ENCODE results near the gene PRSS23. TPM values are rescaled to one million over a fixed set of nuclear protein-coding genes. Genes with fewer than 3 reads are reported as not detected.
"Not testable (repeated sequence)": the region's sequence is repeated elsewhere in the genome, so short reads cannot be mapped to it uniquely, and the experiment has no call there.

The PRSS23 gene
- total and polyA plus RNA-seq, 8 donors, result 4.1 to 98.8 (median 28.1) TPM

- Histone ChIP-seq H3K27ac (peak overlapping the region in 2 of 5 donors; percentile 70 to 79), H3K9me3 (no peaks in the 10 kb centered on the region), H3K4me3 (no peak overlapping the region), H3K4me1 (peaks cover 6 to 47% (median 24%) of the 10 kb centered on the region in 4 donors), H3K27me3 (no peaks in the 10 kb centered on the region), H3K36me3 (no peaks in the 10 kb centered on the region)
- intact Hi-C loops (cut with DNase I; ENCODE audit: low total_unique reads), result loop anchor here (5.0 kb wide), 1 partner anchor 356 kb away; no protein-coding TSS in a partner anchor
- peak in 5 of 7 experiments; percentile 18 to 73 (median 68) for TF ChIP-seq CTCF (IDR thresholded peaks at IDR 0.05)
- peak in 1 of 3 donors; percentile 13 for TF ChIP-seq POLR2AphosphoS5 (IDR thresholded peaks at IDR 0.05)
- TF ChIP-seq POLR2A (IDR thresholded peaks at IDR 0.05), result no peak
- 14 to 16% (median 15%) methylated on average over 9 of the region's 9 CpGs for WGBS, 5 donors
- DNase-seq, result peak in 1 of 2 donors; percentile 85
Observed at GRCh38 chr11:86818462-86819192, 18.3 kb downstream of the PRSS23 start.

- H3K36me3 ChIP-seq; H3K27me3 ChIP-seq; intact Hi-C loops (cut with DNase I; ENCODE audit: low total_unique reads); H3K4me1 ChIP-seq; H3K4me3 ChIP-seq; H3K9me3 ChIP-seq; H3K27ac ChIP-seq; DNase-seq: not testable (repeated sequence)
- 96 to 99% (median 98%) methylated on average over 3 of the region's 3 CpGs for WGBS, 5 donors
Observed at GRCh38 chr11:86824139-86824538, 23.8 kb downstream of the PRSS23 start.

- H3K4me1 ChIP-seq; H3K27ac ChIP-seq; DNase-seq; H3K27me3 ChIP-seq; H3K9me3 ChIP-seq; H3K4me3 ChIP-seq; intact Hi-C loops (cut with DNase I; ENCODE audit: low total_unique reads): not testable (repeated sequence)
- H3K36me3 ChIP-seq, result peaks cover 0 to 11% (median 0%) of the 10 kb centered on the region in 4 donors
- 90 to 96% (median 95%) methylated on average over 6 of the region's 6 CpGs for WGBS, 5 donors
Observed at GRCh38 chr11:86834376-86834775, 34.0 kb downstream of the PRSS23 start.

GRCh38 chr11:86844762-86845508 is 44.6 kb downstream of the PRSS23 start:
- intact Hi-C loops (cut with DNase I; ENCODE audit: low total_unique reads); H3K36me3 ChIP-seq; H3K4me1 ChIP-seq; H3K27ac ChIP-seq; H3K9me3 ChIP-seq; H3K4me3 ChIP-seq; H3K27me3 ChIP-seq: not testable (repeated sequence)
- WGBS, 5 donors, result 37 to 66% (median 59%) methylated on average over 4 of the region's 4 CpGs
- peak in 1 of 2 donors; percentile 6 for DNase-seq

GRCh38 chr11:86848132-86848531 is 47.8 kb downstream of the PRSS23 start:
- no peak overlapping the region for H3K27ac ChIP-seq
- no peaks in the 10 kb centered on the region for H3K36me3 ChIP-seq
- DNase-seq, result no peak
- H3K4me3 ChIP-seq, result no peak overlapping the region
- intact Hi-C loops (cut with DNase I; ENCODE audit: low total_unique reads), result no loop called here
- 39 to 67% (median 56%) methylated on average over 1 of the region's 1 CpG for WGBS, 5 donors
- H3K27me3 ChIP-seq, result no peaks in the 10 kb centered on the region
- H3K9me3 ChIP-seq, result no peaks in the 10 kb centered on the region
- no peaks in the 10 kb centered on the region for H3K4me1 ChIP-seq
- TF ChIP-seq POLR2A (IDR thresholded peaks at IDR 0.05) (no peak), CTCF (IDR thresholded peaks at IDR 0.05) (no peak), POLR2AphosphoS5 (IDR thresholded peaks at IDR 0.05) (no peak), EP300 (IDR thresholded peaks at IDR 0.05) (no peak)

- no peak for DNase-seq
- H3K27ac ChIP-seq, result no peak overlapping the region
- no peaks in the 10 kb centered on the region for H3K9me3 ChIP-seq
- intact Hi-C loops (cut with DNase I; ENCODE audit: low total_unique reads), result no loop called here
- WGBS, 5 donors, result 89 to 97% (median 93%) methylated on average over 2 of the region's 2 CpGs
- no peaks in the 10 kb centered on the region for H3K4me1 ChIP-seq
- TF ChIP-seq POLR2A (IDR thresholded peaks at IDR 0.05) (no peak), POLR2AphosphoS5 (IDR thresholded peaks at IDR 0.05) (no peak)
- no peaks in the 10 kb centered on the region for H3K27me3 ChIP-seq
- H3K4me3 ChIP-seq, result no peak overlapping the region
- H3K36me3 ChIP-seq, result no peaks in the 10 kb centered on the region
Observed at GRCh38 chr11:86849679-86850078, 49.3 kb downstream of the PRSS23 start.

Other genes starting within 250 kb of the PRSS23 start
- 10 to 100 TPM; 47.1 to 82.1 (median 59.5) TPM for gene ME3, start 127.9 kb upstream of the PRSS23 start, total RNA-seq
- gene ME3, start 127.9 kb upstream of the PRSS23 start, polyA plus RNA-seq, result 10 to 100 TPM; 11.2 to 18.1 (median 15.3) TPM
- 10 to 100 TPM in 4 of 5 donors, 1 to 10 TPM in 1; 6.1 to 55.8 (median 18.1) TPM for gene FZD4, start 154.9 kb downstream of the PRSS23 start, total RNA-seq
- gene FZD4, start 154.9 kb downstream of the PRSS23 start, polyA plus RNA-seq, result 1 to 10 TPM; 2.4 to 4.7 (median 2.7) TPM
- 100 to 1,000 TPM in 1 of 5 donors, 10 to 100 TPM in 2, 1 to 10 TPM in 1, under 1 TPM in 1; 0.58 to 202 (median 10.3) TPM for gene TMEM135, start 237.4 kb downstream of the PRSS23 start, total RNA-seq
- 1 to 10 TPM; 2.8 to 4.9 (median 3.0) TPM for gene TMEM135, start 237.4 kb downstream of the PRSS23 start, polyA plus RNA-seq